ENCODE measurements around the gene OR6J1.
"Not testable (repeated sequence)": the region's sequence is repeated elsewhere in the genome, so short reads cannot be mapped to it uniquely, and the experiment has no call there.

OR6J1 gene

DNA sequence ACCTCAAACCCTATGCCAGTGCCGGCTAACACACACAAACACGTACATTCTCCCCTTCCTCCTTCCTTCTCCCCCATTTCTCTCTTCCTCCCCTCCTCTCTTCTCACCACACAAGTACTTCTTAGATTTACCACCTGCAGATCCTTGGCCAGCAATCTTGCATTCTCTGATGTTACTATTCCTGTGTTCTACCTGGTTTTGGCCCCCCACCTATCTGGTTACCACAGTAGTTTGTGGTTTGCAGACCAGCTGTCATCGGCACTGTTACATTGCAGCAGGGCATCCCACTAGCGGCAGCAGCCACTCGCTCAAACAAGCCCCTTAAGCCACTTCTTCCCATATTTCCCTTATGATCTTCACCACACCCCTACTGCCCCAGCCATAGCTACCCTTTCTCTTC is 42.2 kb downstream of the OR6J1 start:
- DNase-seq: no peak

GRCh38 chr14:22601456-22601855 is 42.7 kb downstream of the OR6J1 start:
- no peak for DNase-seq

- DNase-seq: no peak
These were observed 44.1 kb downstream of the OR6J1 start for GRCh38 chr14:22600027-22600426.

- no peak for DNase-seq
These were observed 44.8 kb downstream of the OR6J1 start for GRCh38 chr14:22599349-22599748.

- no peak for DNase-seq
These were observed 45.3 kb downstream of the OR6J1 start for GRCh38 chr14:22598896-22599244.

- DNase-seq: no peak
These were observed 45.9 kb downstream of the OR6J1 start, which contains the start of gene ABHD4 for GRCh38 chr14:22598099-22598895. Gene ABHD4 (plus strand): TSS chr14:22598300. CDS start chr14:22598307, 7 bp downstream.

DNA sequence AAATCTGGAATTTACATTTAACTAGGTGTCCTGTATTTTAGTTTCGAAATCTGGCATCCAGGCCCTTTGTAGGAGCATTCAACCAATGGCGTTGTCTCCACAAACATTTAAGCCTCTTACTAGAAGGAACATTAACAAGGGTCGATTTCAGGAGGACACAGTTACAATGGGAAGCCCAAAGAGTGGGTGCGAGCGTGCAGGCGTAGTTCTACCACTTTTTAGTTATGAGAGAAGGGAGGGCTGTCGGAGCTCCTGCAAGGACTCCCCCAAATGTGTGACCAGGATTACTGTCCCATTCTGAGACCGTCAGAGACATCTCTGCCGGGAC is 46.4 kb downstream of the OR6J1 start:
- DNase-seq: no peak

DNA sequence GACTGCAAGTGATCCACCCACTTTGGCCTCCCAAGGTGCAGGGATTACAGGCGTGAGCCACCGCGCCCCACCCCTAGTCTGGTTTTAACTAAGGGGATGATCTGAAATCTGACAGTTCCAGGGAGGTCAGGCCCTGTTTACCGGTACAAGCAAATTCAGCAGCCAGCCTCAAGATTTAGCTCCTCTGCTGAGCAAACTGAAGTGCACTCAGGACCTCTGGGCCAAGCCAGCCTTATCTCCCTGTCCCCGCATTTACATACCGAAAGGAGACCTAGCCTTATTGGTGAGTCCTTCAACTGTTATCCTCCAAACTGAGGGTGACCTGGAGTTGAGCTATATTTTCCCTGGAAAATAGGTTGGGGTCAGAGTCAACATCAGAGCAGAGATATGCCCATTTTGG is 46.9 kb downstream of the OR6J1 start:
- no peak for DNase-seq

DNA sequence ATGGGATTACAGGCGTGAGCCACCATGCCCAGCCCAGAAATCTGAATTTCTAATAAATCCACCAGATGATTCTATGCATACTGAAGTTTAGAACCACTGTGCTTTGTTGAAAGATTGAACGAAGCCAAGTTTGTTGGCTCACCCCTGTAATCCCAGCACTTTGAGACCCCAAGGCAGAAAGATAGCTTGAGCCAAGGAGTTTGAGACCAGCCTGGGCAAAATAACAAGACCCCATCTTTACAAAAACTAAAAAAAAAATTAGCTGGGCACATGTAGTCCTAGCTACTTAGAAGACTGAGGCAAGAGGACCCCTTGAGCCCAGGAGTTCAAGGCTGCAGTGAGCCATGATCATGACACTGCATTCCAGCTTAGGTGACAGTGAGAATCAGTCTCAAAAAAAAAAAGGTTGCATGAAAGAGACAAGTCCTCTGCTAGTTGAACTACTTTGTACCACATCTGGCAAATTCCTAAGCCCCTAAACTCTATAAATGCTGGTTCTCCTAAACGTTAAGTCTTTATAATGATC is 47.7 kb downstream of the OR6J1 start:
- no peak for DNase-seq

DNA sequence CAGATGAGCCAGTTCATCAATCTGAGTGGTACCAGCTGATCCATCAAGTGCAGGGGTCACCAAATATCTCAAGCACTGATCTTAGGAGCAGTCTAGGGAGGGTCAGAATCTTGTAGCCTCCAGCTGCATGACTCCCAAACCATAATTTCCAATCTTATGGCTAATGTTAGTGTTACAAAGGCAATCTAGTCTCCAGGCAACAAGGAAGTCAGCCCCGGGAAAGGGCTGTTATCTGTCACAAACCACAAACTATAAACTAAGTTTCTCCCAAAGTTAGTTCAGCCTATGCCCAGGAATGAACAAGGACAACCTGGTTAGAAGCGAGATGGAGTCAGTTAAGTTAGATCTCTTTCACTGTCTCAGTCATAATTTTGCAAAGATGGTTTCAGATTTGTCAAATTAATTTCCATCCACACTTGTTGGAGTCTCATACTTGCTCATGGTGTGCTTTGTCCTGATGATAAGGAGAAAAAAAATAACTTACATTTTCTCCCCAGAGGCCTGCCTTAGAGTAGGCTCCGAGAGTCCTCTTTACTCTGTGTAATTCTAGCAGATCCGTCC is 49.9 kb downstream of the OR6J1 start:
- no peak for DNase-seq

- no peak for DNase-seq
These were observed 50.6 kb downstream of the OR6J1 start for GRCh38 chr14:22593601-22594000.

DNA sequence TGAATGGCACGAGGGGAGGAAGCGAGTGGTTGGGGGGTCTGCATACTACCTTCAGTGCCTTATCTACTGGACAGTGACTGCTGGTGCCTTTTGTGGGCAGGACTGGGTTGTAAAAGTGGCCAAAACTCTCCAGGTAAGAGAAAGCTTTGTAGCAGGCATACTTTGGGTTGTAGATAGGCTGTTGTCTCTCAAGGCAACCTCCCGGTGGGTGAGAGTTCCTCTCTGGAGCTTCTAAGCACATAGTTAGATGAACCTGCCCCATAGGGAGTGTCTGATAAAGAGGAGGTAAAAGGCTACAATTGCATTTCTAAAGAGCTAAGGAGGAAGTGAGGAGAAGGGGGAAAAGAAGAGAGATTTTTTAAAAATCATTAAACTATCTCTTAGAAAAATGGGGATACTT is 51.0 kb downstream of the OR6J1 start:
- no peak for DNase-seq

GRCh38 chr14:22589096-22589839 is 54.9 kb downstream of the OR6J1 start, which contains the start of gene DAD1:
Gene DAD1 (minus strand): TSS chr14:22589224. CDS start chr14:22589157, 67 bp downstream.
- DNase-seq: peak; percentile 97

- no peak for DNase-seq
These were observed 55.5 kb downstream of the OR6J1 start for GRCh38 chr14:22588526-22589095.

GRCh38 chr14:22587677-22588422 is 56.3 kb downstream of the OR6J1 start:
- not testable (repeated sequence) for DNase-seq

DNA sequence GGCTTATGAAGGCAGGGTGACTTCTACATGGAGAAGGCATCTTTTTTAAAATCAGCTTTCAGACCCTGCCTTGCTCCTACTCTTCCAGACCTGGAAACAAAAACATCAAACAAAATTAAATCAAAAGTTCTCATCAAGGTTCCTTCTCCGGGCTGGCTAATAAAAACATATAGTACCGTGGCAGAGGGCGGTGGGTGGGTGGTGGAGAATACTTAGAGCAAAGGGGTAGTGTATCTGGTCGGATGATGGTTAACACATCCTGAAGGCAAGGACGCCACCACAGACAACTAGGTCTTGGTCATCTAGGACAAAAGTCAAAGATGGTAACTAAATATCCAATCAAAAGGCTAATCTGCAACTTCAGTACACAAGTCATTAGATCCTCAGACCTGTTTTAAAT is 56.9 kb downstream of the OR6J1 start:
- no peak for DNase-seq

- DNase-seq: no peak
These were observed 60.2 kb downstream of the OR6J1 start for GRCh38 chr14:22583994-22584393.
